Heart right ventricle (tissue), 16 donors: ENCODE data around the gene RAB37. TPM values are rescaled to one million over a fixed set of nuclear protein-coding genes. Genes with fewer than 3 reads are reported as not detected.
A peak's percentile ranks its signal among the peaks of the same experiment; 100 is the strongest.

Experiments
- ATAC-seq, 8 donors: fragments of 200-7000 bp; cut with Tn5 transposase; one replicate each; pipeline ENCODE4 v1.9.1; 2020; ENCODE audit warnings: mild to moderate bottlenecking in 8 of 8, moderate library complexity in 8 of 8, moderate number of reproducible peaks in 1 of 8
- DNase-seq, 2 donors: peaks; one replicate each; pipeline ENCODE4 v3.0.0-alpha.2; 2020
- H3K27ac ChIP-seq, 10 donors: fragments of 200-600 bp; sonication (generic) in 2 of 10; one replicate each; pipeline versions ENCODE4 v1.5.0 to v1.8.0; 2020 to 2022; ENCODE audit warnings: mild to moderate bottlenecking in 3 of 10
- H3K27me3 ChIP-seq, 7 donors: fragments of 200-600 bp; one replicate each; pipeline ENCODE4 v1.8.0; 2021 to 2022; ENCODE audit warnings: mild to moderate bottlenecking in 2 of 7
- H3K36me3 ChIP-seq, 9 donors: fragments of 200-600 bp; sonication (generic) in 1 of 9; one replicate each; pipeline versions ENCODE4 v1.5.0 to v1.8.0; 2020 to 2022; ENCODE audit warnings: mild to moderate bottlenecking in 2 of 9
- H3K4me1 ChIP-seq, 9 donors: fragments of 200-600 bp; sonication (generic) in 1 of 9; one replicate each; pipeline versions ENCODE4 v1.5.0 to v1.8.0; 2020 to 2022; ENCODE audit warnings: mild to moderate bottlenecking in 4 of 9
- H3K4me3 ChIP-seq, 10 donors: fragments of 200-600 bp; sonication (generic) in 2 of 10; one replicate each; pipeline versions ENCODE4 v1.5.0 to v1.8.0; 2020 to 2022; ENCODE audit warnings: mild to moderate bottlenecking in 7 of 10, moderate library complexity in 2 of 10
- H3K9me3 ChIP-seq, 11 donors: fragments of 200-600 bp in 10 of 11; sonication (generic) in 2 of 11; one replicate each; pipeline versions ENCODE4 v1.5.0 to v1.8.0; 2013 to 2022; ENCODE audit warnings: mild to moderate bottlenecking in 2 of 11, control low read depth in 1 of 11, moderate library complexity in 1 of 11
- CTCF ChIP-seq, 9 donors: fragments of 200-600 bp; sonication (generic) in 2 of 9; IDR thresholded peaks; one replicate each; pipeline versions ENCODE4 v1.5.0 to v1.8.0; 2021 to 2022; ENCODE audit warnings: antibody characterized with exemption in 9 of 9, mild to moderate bottlenecking in 5 of 9, moderate library complexity in 1 of 9
- WGBS, 2 donors: extraction: QIAGEN DNeasy Blood & Tissue Kit; methylation state at CpG; one replicate each; pipeline ENCODE4 v1.1.7; 2013; ENCODE audit warnings: inconsistent platforms in 1 of 2; 5-methylcytosine and 5-hydroxymethylcytosine counted together
- intact Hi-C, 10 donors: fragments of 100-400 bp; cut with DNase I; formaldehyde crosslinking; loops; one replicate each; pipeline versions ENCODE4 v1.11.1 to v1.14.2; 2022
- polyA plus RNA-seq, 2 donors: library from polyadenylated mRNA; stranded (reverse); fragments of 200-250 nt; gene quantifications; one replicate each; pipeline ENCODE4 v1.2.3, GENCODE V29; 2013
- total RNA-seq, 10 donors: library from RNA; stranded (reverse); fragmentation: NEBNext Ultra II Directional in 3 of 10; extraction: Animal tissue kit (Norgen Biotek cat#: 25700) in 3 of 10; gene quantifications; one replicate each; pipeline versions ENCODE4 v1.2.1 to v1.2.4, GENCODE V29; 2021 to 2023
- donor health status: Arrhythmogenic right ventricular cardiomyopathy.
- donor health status: ischemic (EF 13 %, LVEDD 7.1; RV severe dilation, severe dysfunction).
- donor health status: healthy with polysubstance abuse.
- donor health status: DM: no; HTN: yes; CAD: no.
- donor health status: DM: no; HTN: no; CAD: no.
- donor health status: ischemic (EF 25% LVEDD 6.9; RV normal size, moderate dysfunction).
- donor health status: ischemic (EF 25% LVEDD 5.7; RV mildly dilated, moderate dysfunction).
- donor health status: healthy.
- donor health status: DM: yes; HTN: yes; CAD: no.
- donor health status: Ischemic cardiomyopathy.
- donor health status: ischemic (EF 35%, LVEDD 5.7; RV mildly dilated, moderate dysfunction).
- donor health status: nonischemic (EF 11% LVEDD 7.7; RV severe dilation, severe dysfunction).
- donor health status: DM: yes; HTN: yes; CAD: no.
- donor health status: PGD.
- donor health status: ischemic (EF 29% LVEDD 5.4; RV normal size, mild dysfunction).
- donor health status: nonischemic (EF 23%, LVEDD 6.1; RV moderate dilation, normal function).

The RAB37 gene
- total and polyA plus RNA-seq, 12 donors = 0.93 to 2.8 (median 1.6) TPM

GRCh38 chr17:74768763-74769114, 31.7 kb downstream of the RAB37 start:
- H3K27ac ChIP-seq = peak overlapping the region; percentile 22 to 81 (median 70)
- intact Hi-C loops = loop anchor here in 1 of 10 donors (2.0 kb wide), 1 partner anchor 24 kb away; no protein-coding TSS in a partner anchor

GRCh38 chr17:74769266-74769855, 32.3 kb downstream of the RAB37 start:
- Histone ChIP-seq H3K4me1 (peaks cover 8 to 46% (median 26%) of the 10 kb centered on the region in 9 donors), H3K27ac (peak overlapping the region in 4 of 10 donors; percentile 2 to 80 (median 72)), H3K9me3 (no peaks in the 10 kb centered on the region), H3K36me3 (peaks cover 0 to 80% (median 19%) of the 10 kb centered on the region in 9 donors), H3K27me3 (no peaks in the 10 kb centered on the region), H3K4me3 (no peak overlapping the region)
- no peak for ATAC-seq
- TF ChIP-seq CTCF (IDR thresholded peaks at IDR 0.05) = no peak
- DNase-seq = no peak
- intact Hi-C loops = loop anchor here in 1 of 10 donors (2.0 kb wide), 1 partner anchor 25 kb away; no protein-coding TSS in a partner anchor
- WGBS, 2 donors = 65 to 68% methylated on average over 6 of the region's 6 CpGs

More at GRCh38 chr17:74768763-74769114, 31.7 kb downstream of the RAB37 start:
- 69 to 77% methylated on average over 7 of the region's 7 CpGs for WGBS, 2 donors
- H3K9me3 ChIP-seq = no peaks in the 10 kb centered on the region
- peak in 6 of 8 donors; percentile 4 to 43 (median 22) for ATAC-seq
- no peak for TF ChIP-seq CTCF (IDR thresholded peaks at IDR 0.05)
- no peak for DNase-seq
- no peak overlapping the region for H3K4me3 ChIP-seq
- H3K27me3 ChIP-seq = no peaks in the 10 kb centered on the region
- H3K4me1 ChIP-seq = peaks cover 8 to 46% (median 26%) of the 10 kb centered on the region in 9 donors
- H3K36me3 ChIP-seq = peaks cover 0 to 81% (median 19%) of the 10 kb centered on the region in 9 donors

GRCh38 chr17:74769856-74770497, 32.9 kb downstream of the RAB37 start:
- no peaks in the 10 kb centered on the region for H3K9me3 ChIP-seq
- intact Hi-C loops = loop anchor here in 8 of 10 donors (1.0 to 2.0 kb wide), 4 partner anchors 21 to 26 kb away; partner anchors contain the start of gene NHERF1 (in 1 of the 8)
- no peak for TF ChIP-seq CTCF (IDR thresholded peaks at IDR 0.05)
- H3K36me3 ChIP-seq = peaks cover 0 to 79% (median 19%) of the 10 kb centered on the region in 9 donors
- H3K27ac ChIP-seq = peak overlapping the region in 2 of 10 donors; percentile 28 to 80
- WGBS, 2 donors = 63 to 65% methylated on average over 5 of the region's 5 CpGs
- no peak overlapping the region for H3K4me3 ChIP-seq
- ATAC-seq (no peak), DNase-seq (no peak)
- peaks cover 8 to 53% (median 31%) of the 10 kb centered on the region in 9 donors for H3K4me1 ChIP-seq
- no peaks in the 10 kb centered on the region for H3K27me3 ChIP-seq

GRCh38 chr17:74770498-74771318, 33.7 kb downstream of the RAB37 start:
- H3K4me1 ChIP-seq = peaks cover 12 to 60% (median 39%) of the 10 kb centered on the region in 9 donors
- ATAC-seq (peak; percentile 41 to 74 (median 62)), DNase-seq (peak; percentile 56 to 75)
- TF ChIP-seq CTCF (IDR thresholded peaks at IDR 0.05) = peak; percentile 66 to 85 (median 81)
- no peak overlapping the region for H3K27ac ChIP-seq
- H3K9me3 ChIP-seq = no peaks in the 10 kb centered on the region
- H3K36me3 ChIP-seq = peaks cover 0 to 76% (median 19%) of the 10 kb centered on the region in 9 donors
- intact Hi-C loops = loop anchor here in 7 of 10 donors (1.0 to 2.0 kb wide), 4 partner anchors 22 to 26 kb away; partner anchors contain the start of gene NHERF1 (in 1 of the 7)
- WGBS, 2 donors = 66 to 68% methylated on average over 16 of the region's 16 CpGs
- no peaks in the 10 kb centered on the region for H3K27me3 ChIP-seq
- H3K4me3 ChIP-seq = no peak overlapping the region
